Neural cell (in vitro differentiated cells): Measurements from ENCODE around the gene IP6K3. TPM values are rescaled to one million over a fixed set of nuclear protein-coding genes. Genes with fewer than 3 reads are reported as not detected.

Experiments
- H2AFZ ChIP-seq: fragments of 200-600, 300-800 bp; sonication (generic), shearing (Covaris generic); 2 replicates; pipeline ENCODE4 v1.6.0; 2014; ENCODE audit warnings: low read depth, mild to moderate bottlenecking, antibody characterized with exemption, low read length, moderate library complexity
- H3F3A ChIP-seq: fragments of 200-600 bp; shearing (Covaris generic); 2 replicates; pipeline ENCODE4 v1.6.1; 2016; ENCODE audit warnings: mild to moderate bottlenecking, moderate library complexity, mixed read lengths, antibody characterized with exemption, low read length; ENCODE audit not compliant: insufficient read depth, poor library complexity, severe bottlenecking
- H3K27ac ChIP-seq: fragments of 200-600, 300-800 bp; sonication (generic), shearing (Covaris generic); 2 replicates; pipeline ENCODE4 v1.5.1; 2014; ENCODE audit warnings: mild to moderate bottlenecking, low read length, moderate library complexity
- H3K27me3 ChIP-seq: fragments of 300-800, 200-600 bp; sonication (generic), shearing (Covaris generic); 2 replicates; pipeline ENCODE4 v1.6.0; 2014; ENCODE audit warnings: mild to moderate bottlenecking, low read depth, low read length, moderate library complexity; ENCODE audit not compliant: insufficient read depth
- H3K36me3 ChIP-seq: fragments of 300-800, 200-600 bp; sonication (generic), shearing (Covaris generic); 2 replicates; pipeline ENCODE4 v1.5.1; 2014; ENCODE audit warnings: mild to moderate bottlenecking, antibody characterized with exemption, low read length, moderate library complexity; ENCODE audit not compliant: insufficient read depth
- H3K4me2 ChIP-seq: fragments of 300-800, 200-600 bp; sonication (generic), shearing (Covaris generic); 2 replicates; pipeline ENCODE4 v1.6.0; 2014; ENCODE audit warnings: mild to moderate bottlenecking, low read length
- H3K4me3 ChIP-seq: fragments of 300-800, 200-600 bp; sonication (generic), shearing (Covaris generic); 2 replicates; pipeline ENCODE4 v1.5.1; 2014; ENCODE audit warnings: mild to moderate bottlenecking, low read length, moderate library complexity
- H3K79me2 ChIP-seq: fragments of 200-600 bp; shearing (Covaris generic); replicated peaks from 2 replicates; pipeline ENCODE4 v1.6.0; 2014; ENCODE audit warnings: mild to moderate bottlenecking, low read length, moderate library complexity; ENCODE audit not compliant: insufficient read depth
- H3K9ac ChIP-seq: fragments of 300-800, 200-600 bp; sonication (generic), shearing (Covaris generic); 2 replicates; pipeline ENCODE4 v1.6.1; 2016; ENCODE audit warnings: mild to moderate bottlenecking, low read length, mixed read lengths
- H3K9me2 ChIP-seq: fragments of 200-600 bp; shearing (Covaris generic); 2 replicates; pipeline ENCODE4 v1.6.1; 2016; ENCODE audit warnings: mild to moderate bottlenecking, low read length, mixed read lengths; ENCODE audit not compliant: insufficient read depth
- H3K9me3 ChIP-seq: fragments of 200-600, 300-800 bp; sonication (generic), shearing (Covaris generic); 2 replicates; pipeline ENCODE4 v1.6.1; 2016; ENCODE audit warnings: mild to moderate bottlenecking, mixed run types, low read length, moderate library complexity, mixed read lengths
- H4K20me1 ChIP-seq: fragments of 200-600 bp; shearing (Covaris generic); 2 replicates; pipeline ENCODE4 v1.6.1; 2016; ENCODE audit warnings: mild to moderate bottlenecking, mixed run types; ENCODE audit not compliant: insufficient read depth
- EP300 ChIP-seq: fragments of 450-650 bp; conservative IDR thresholded peaks from 2 replicates; pipeline ENCODE4 v1.6.1; 2014; ENCODE audit warnings: antibody characterized with exemption, mild to moderate bottlenecking, moderate library complexity; ENCODE audit not compliant: poor library complexity, severe bottlenecking
- EZH2 ChIP-seq: fragments of 200-600, 300-800 bp; shearing (Covaris generic), sonication (generic); IDR thresholded peaks from 2 replicates; pipeline ENCODE4 v1.6.1; 2014; ENCODE audit warnings: antibody characterized with exemption, low read length, borderline replicate concordance, mild to moderate bottlenecking; ENCODE audit not compliant: insufficient read depth, poor library complexity, severe bottlenecking
- MXI1 ChIP-seq: fragments of 450-650 bp; conservative IDR thresholded peaks from 2 replicates; pipeline ENCODE4 v1.6.1; 2014; ENCODE audit warnings: antibody characterized with exemption, mild to moderate bottlenecking; ENCODE audit not compliant: poor library complexity, severe bottlenecking
- POLR2AphosphoS5 ChIP-seq: IDR thresholded peaks from 2 replicates; pipeline ENCODE4 v1.6.1; 2012
- RAD21 ChIP-seq: fragments of 450-650 bp; conservative IDR thresholded peaks from 2 replicates; pipeline ENCODE4 v1.6.1; 2014; ENCODE audit warnings: antibody characterized with exemption, mild to moderate bottlenecking, moderate library complexity
- REST ChIP-seq: IDR thresholded peaks from 2 replicates; pipeline ENCODE4 v1.6.1; 2012; ENCODE audit warnings: borderline replicate concordance
- SMC3 ChIP-seq: fragments of 450-650 bp; conservative IDR thresholded peaks from 2 replicates; pipeline ENCODE4 v1.6.1; 2014; ENCODE audit warnings: antibody characterized with exemption, mild to moderate bottlenecking, moderate library complexity; ENCODE audit not compliant: poor library complexity
- TAF1 ChIP-seq: IDR thresholded peaks from 2 replicates; pipeline ENCODE4 v1.6.1; 2012; ENCODE audit warnings: low read depth
- polyA plus RNA-seq: library from polyadenylated mRNA; depleted of rRNA; stranded (reverse); fragments of >200 nt; gene quantifications from 2 replicates; pipeline ENCODE4 v1.2.3, GENCODE V29; 2014
- TF ChIP-seq, protein P1 (sequence below): fragments of 450-650 bp; IDR thresholded peaks from 2 replicates; pipeline ENCODE4 v1.5.1; 2014; ENCODE audit warnings: antibody characterized with exemption, mild to moderate bottlenecking, moderate library complexity; ENCODE audit not compliant: poor library complexity, severe bottlenecking

IP6K3 gene
- polyA plus RNA-seq, 1 donor from 2014 or later: not detected

DNA sequence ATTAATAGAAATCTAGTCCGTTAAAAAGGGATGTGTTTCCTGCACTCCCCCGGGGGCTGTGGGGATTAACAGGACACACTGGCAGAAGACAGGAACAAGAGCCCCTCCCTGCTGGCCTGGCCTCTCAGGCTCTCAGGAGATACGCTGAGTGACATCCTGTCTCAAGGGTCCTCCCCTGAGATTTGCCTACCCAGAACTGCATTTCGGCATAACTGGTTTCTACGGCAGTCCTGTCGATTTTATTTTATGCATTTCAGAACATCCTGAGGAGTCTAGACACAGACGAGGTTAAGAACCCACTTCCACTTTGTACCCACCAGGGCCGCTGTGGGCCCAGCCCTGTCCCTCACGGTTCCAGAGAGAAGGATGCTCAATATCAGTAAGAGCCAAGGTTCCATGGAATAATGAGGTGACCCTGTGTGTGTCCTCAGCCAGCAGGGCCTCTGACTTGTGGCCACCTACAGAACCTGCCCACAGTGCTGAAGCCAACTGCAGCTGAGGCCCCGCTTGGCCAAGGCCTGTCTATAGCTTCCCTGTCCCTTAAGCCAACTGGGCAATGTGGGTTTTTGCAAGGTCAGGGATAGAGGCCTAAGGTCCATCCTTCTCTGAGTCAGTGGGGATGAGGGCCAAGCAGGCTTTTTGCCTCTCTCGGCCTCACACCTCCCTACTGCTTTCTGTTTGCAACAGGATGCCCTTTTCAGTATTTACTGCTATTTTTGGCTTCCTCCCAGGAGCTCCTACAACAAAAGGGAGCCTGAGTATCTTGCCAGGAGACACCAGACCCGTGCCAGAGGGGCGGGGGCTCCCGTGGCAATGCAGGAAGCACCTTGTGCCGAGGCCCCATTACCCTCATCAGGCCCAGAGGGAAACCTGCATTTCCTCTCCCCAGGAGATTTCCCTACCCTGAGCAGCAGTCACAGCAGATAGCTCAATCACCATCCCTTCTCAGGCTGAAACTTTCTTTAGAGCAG is 49.9 kb downstream of the IP6K3 start:
- TF ChIP-seq POLR2AphosphoS5 (no peak), REST (no peak), TAF1 (no peak), EZH2 (no peak), SMC3 (no peak), RAD21 (no peak)
- TF ChIP-seq, protein P1, sequence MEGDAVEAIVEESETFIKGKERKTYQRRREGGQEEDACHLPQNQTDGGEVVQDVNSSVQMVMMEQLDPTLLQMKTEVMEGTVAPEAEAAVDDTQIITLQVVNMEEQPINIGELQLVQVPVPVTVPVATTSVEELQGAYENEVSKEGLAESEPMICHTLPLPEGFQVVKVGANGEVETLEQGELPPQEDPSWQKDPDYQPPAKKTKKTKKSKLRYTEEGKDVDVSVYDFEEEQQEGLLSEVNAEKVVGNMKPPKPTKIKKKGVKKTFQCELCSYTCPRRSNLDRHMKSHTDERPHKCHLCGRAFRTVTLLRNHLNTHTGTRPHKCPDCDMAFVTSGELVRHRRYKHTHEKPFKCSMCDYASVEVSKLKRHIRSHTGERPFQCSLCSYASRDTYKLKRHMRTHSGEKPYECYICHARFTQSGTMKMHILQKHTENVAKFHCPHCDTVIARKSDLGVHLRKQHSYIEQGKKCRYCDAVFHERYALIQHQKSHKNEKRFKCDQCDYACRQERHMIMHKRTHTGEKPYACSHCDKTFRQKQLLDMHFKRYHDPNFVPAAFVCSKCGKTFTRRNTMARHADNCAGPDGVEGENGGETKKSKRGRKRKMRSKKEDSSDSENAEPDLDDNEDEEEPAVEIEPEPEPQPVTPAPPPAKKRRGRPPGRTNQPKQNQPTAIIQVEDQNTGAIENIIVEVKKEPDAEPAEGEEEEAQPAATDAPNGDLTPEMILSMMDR: no peak
- Histone ChIP-seq H3K4me3 (no peak overlapping the region), H3K79me2 (no peaks in the 10 kb centered on the region), H3K9ac (no peak overlapping the region), H2AFZ (no peak overlapping the region), H3K27me3 (no peaks in the 10 kb centered on the region), H3K9me3 (no peaks in the 10 kb centered on the region), H3F3A (no peaks in the 10 kb centered on the region), H3K36me3 (no peaks in the 10 kb centered on the region), H3K27ac (no peak overlapping the region), H3K9me2 (no peaks in the 10 kb centered on the region), H3K4me2 (no peak overlapping the region), H4K20me1 (no peaks in the 10 kb centered on the region)

GRCh38 chr6:33696076-33696475 is 50.6 kb downstream of the IP6K3 start:
- H3K9me3 ChIP-seq: no peaks in the 10 kb centered on the region
- H3K27me3 ChIP-seq: no peaks in the 10 kb centered on the region
- no peak overlapping the region for H3K9ac ChIP-seq
- no peaks in the 10 kb centered on the region for H3F3A ChIP-seq
- no peak overlapping the region for H3K27ac ChIP-seq
- no peaks in the 10 kb centered on the region for H3K36me3 ChIP-seq
- H4K20me1 ChIP-seq: no peaks in the 10 kb centered on the region
- H3K79me2 ChIP-seq: no peaks in the 10 kb centered on the region
- TF ChIP-seq EP300: no peak
- no peak for TF ChIP-seq EZH2
- TF ChIP-seq, protein P1: no peak
- TF ChIP-seq RAD21: no peak
- no peak for TF ChIP-seq MXI1
- TF ChIP-seq TAF1: no peak
- TF ChIP-seq SMC3: no peak
- no peak for TF ChIP-seq POLR2AphosphoS5
- no peak for TF ChIP-seq REST
- H3K9me2 ChIP-seq: no peaks in the 10 kb centered on the region
- no peak overlapping the region for H3K4me2 ChIP-seq
- no peak overlapping the region for H3K4me3 ChIP-seq
- H2AFZ ChIP-seq: no peak overlapping the region
